ENCODE measurements around the gene GRHL1. TPM values are rescaled to one million over a fixed set of nuclear protein-coding genes. Genes with fewer than 3 reads are reported as not detected.

The GRHL1 gene
- total and polyA plus RNA-seq, 9 donors = 0.18 to 2.4 (median 0.63) TPM; not detected in 1

DNA sequence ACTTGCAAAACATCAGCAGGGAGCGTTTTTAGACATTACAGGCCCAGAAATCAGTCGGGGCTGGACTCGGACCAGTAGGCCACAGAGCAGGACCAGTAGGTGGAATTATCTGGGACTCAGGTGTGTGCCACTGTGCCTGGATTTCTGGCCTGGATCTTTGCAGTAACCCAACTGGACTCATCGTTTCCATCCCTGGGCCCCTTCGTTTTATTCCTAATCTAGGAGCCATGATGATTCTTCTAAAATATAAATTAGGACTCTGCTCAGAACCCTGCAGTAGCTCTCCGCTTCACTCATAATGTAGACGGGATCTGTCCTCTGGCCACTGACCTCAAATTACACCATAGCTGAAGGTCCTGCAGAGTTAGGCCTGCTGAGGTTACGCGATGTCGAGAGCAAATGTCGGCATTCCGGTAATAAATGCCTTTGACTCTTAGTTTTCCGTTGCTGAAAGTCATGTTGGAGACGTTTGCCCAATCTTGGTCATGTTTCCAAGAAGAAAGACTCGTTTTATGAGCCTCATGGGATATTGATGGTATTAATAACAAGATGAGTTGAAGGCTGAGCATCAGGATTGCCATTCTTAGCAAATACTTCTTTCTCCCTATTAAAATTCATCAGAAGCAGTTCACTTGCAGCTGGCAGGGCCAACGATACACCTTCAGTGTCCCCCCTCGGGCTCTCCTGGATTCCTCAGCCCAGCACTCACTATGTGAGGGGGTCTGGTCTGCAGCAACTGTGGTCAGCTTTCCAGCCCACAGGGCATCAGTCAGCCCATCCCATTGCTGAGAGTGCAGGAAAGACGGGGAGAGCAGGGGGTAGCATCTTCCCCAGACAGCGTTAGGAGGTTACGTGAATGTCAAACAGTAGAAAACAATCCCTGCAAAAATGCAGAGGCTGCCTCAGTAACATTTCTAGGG lies 52.0 kb downstream of the GRHL1 start:
- no peaks in the 10 kb centered on the region for H3K36me3 ChIP-seq
- peak in 1 of 5 donors; percentile 17 for DNase-seq
- no peak overlapping the region for H3K4me3 ChIP-seq
- H3K27me3 ChIP-seq = no peaks in the 10 kb centered on the region
- TF ChIP-seq POLR2A (IDR thresholded peaks at IDR 0.05) (no peak), EP300 (IDR thresholded peaks at IDR 0.05) (peak; percentile 74)
- TF ChIP-seq, protein P1, sequence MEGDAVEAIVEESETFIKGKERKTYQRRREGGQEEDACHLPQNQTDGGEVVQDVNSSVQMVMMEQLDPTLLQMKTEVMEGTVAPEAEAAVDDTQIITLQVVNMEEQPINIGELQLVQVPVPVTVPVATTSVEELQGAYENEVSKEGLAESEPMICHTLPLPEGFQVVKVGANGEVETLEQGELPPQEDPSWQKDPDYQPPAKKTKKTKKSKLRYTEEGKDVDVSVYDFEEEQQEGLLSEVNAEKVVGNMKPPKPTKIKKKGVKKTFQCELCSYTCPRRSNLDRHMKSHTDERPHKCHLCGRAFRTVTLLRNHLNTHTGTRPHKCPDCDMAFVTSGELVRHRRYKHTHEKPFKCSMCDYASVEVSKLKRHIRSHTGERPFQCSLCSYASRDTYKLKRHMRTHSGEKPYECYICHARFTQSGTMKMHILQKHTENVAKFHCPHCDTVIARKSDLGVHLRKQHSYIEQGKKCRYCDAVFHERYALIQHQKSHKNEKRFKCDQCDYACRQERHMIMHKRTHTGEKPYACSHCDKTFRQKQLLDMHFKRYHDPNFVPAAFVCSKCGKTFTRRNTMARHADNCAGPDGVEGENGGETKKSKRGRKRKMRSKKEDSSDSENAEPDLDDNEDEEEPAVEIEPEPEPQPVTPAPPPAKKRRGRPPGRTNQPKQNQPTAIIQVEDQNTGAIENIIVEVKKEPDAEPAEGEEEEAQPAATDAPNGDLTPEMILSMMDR (IDR thresholded peaks at IDR 0.05) = no peak
- no peak overlapping the region for H3K27ac ChIP-seq
- no peaks in the 10 kb centered on the region for H3K9me3 ChIP-seq
- 89 to 94% (median 90%) methylated on average over 20 of the region's 20 CpGs for WGBS, 3 donors
- H3K4me1 ChIP-seq (ENCODE audit: insufficient read depth) = no peaks in the 10 kb centered on the region
- intact Hi-C loops (cut with DNase I) = no loop called here

DNA sequence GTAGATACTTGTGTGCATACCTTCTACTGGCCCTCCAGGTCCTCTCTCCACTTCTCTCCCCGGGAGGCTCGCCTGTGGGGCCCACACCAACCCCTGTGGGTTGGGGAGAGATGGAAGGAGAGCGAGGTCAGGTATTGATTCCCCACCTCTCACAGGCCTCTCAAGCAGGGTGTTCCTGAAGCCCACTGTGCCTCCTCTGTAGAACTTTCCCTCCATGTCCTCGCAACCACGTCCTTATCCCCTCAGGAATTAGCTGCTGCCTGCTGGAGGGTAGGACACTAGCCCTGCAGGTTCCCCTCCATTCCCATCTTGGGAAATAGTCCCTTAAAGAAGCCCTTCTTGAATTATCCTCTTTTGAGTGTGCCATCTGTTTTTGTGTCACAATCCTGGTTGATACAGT lies 52.9 kb downstream of the GRHL1 start:
- 92 to 98% (median 93%) methylated on average over 5 of the region's 5 CpGs for WGBS, 3 donors

DNA sequence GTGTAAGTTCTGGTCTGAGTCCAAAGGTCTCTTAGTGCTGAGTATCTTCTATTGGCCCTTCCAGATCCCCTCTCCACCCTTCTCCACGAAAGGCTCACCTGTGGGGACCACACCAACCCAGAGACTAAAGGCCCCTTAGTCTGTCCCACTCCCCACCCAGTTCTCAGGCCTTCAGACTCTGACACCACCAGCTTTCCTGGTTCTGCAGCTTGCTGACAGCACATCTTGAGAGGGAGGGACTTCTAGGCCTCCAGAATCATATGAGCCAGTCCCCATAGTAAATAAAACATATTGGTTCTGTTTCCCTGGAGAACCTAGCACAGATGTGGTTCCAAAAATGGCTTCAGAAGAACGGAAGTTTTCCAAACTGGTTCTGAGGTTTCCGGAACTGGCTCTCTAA lies 53.3 kb downstream of the GRHL1 start:
- 80 to 99% (median 94%) methylated on average over 3 of the region's 3 CpGs for WGBS, 3 donors
- Histone ChIP-seq H3K36me3 (no peaks in the 10 kb centered on the region), H3K4me3 (no peak overlapping the region), H3K9me3 (no peaks in the 10 kb centered on the region), H3K4me1 (ENCODE audit: insufficient read depth) (peaks cover 9% of the 10 kb centered on the region), H3K27me3 (no peaks in the 10 kb centered on the region), H3K27ac (no peak overlapping the region)
- intact Hi-C loops (cut with DNase I) = no loop called here
- no peak for DNase-seq
- TF ChIP-seq POLR2A (IDR thresholded peaks at IDR 0.05) (no peak), EP300 (IDR thresholded peaks at IDR 0.05) (no peak)
- TF ChIP-seq, protein P1 (IDR thresholded peaks at IDR 0.05) = no peak

More for the DNA sequence above, 52.9 kb downstream of the GRHL1 start:
- Histone ChIP-seq H3K9me3 (no peaks in the 10 kb centered on the region), H3K27ac (no peak overlapping the region), H3K4me1 (ENCODE audit: insufficient read depth) (peaks cover 4% of the 10 kb centered on the region), H3K36me3 (no peaks in the 10 kb centered on the region), H3K27me3 (no peaks in the 10 kb centered on the region), H3K4me3 (no peak overlapping the region)
- no peak for TF ChIP-seq POLR2A (IDR thresholded peaks at IDR 0.05)
- no peak for TF ChIP-seq EP300 (IDR thresholded peaks at IDR 0.05)
- TF ChIP-seq, protein P1 (IDR thresholded peaks at IDR 0.05) = no peak
- no peak for DNase-seq
- intact Hi-C loops (cut with DNase I) = no loop called here

DNA sequence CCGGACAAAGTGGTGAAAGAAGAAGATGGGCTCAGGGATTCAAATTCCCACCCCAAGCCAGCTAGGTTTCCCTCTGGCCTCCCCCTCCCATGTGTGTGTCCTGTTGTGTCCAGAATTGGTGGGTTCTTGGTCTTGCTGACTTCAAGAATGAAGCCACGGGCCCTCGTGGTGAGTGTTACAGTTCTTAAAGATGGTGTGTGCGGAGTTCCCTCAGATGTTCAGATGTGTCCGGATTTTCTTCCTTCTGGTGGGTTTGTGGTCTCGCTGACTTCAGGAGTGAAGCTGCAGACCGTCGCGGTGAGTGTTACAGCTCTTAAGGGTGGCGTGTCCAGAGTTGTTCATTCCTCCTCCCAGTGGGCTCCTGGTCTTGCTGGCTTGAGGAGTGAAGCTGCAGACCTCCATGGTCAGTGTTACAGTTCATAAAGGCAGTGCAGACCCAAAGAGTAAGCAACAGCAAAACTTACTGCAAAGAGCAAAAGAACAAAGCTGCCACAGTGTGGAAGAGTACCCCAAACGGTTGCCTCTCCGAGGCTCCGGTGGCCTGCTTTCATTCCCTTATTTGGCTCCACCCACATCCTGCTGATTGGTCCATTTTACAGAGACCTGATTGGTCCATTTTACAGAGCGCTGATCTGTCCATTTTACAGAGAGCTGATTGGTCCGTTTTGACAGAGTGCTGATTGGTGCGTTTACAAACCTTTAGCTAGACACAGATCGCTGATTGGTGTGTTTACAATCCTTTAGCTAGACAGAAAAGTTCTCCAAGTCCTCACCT lies 54.2 kb downstream of the GRHL1 start:
- Histone ChIP-seq H3K36me3 (no peaks in the 10 kb centered on the region), H3K4me1 (ENCODE audit: insufficient read depth) (peaks cover 16% of the 10 kb centered on the region), H3K4me3 (no peak overlapping the region), H3K27ac (no peak overlapping the region), H3K27me3 (no peaks in the 10 kb centered on the region), H3K9me3 (no peaks in the 10 kb centered on the region)
- intact Hi-C loops (cut with DNase I) = no loop called here
- whole genome bisulfite sequencing, 3 donors = 94 to 95% (median 95%) methylated on average over 17 of the region's 17 CpGs
- TF ChIP-seq, protein P1 (IDR thresholded peaks at IDR 0.05) = no peak
- TF ChIP-seq POLR2A (IDR thresholded peaks at IDR 0.05) (no peak), EP300 (IDR thresholded peaks at IDR 0.05) (no peak)
- DNase-seq = peak in 1 of 5 donors; percentile 13

Measured in ovary (tissue), 9 donors.